IMR-90 (cell line): ENCODE measurements around the gene FABP7. TPM values are rescaled to one million over a fixed set of nuclear protein-coding genes. Genes with fewer than 3 reads are reported as not detected.

Source experiments
- ATAC-seq: fragments of 200-7000 bp; cut with Tn5 transposase; 2 replicates; pipeline ENCODE4 v1.9.1; 2020; ENCODE audit warnings: low read depth, mild to moderate bottlenecking, moderate library complexity
- BruUV-seq: library from RNA; stranded (reverse); fragments of 400-500 nt; replicated peaks from 2 replicates; lab custom pipeline; 2021; lab: Mats Ljungman, UMichigan
- CTCF ChIA-PET: fragments of 300-600 bp; formaldehyde crosslinking; extraction: SDS; loops from one replicate; lab custom pipeline; 2021; ENCODE audit warnings: antibody characterized with exemption; lab: Yijun Ruan, JAX
- POLR2A ChIA-PET: fragments of 300-600 bp; sonication (Branson Sonifier 250); formaldehyde crosslinking; loops from one replicate; lab custom pipeline; 2022; ENCODE audit warnings: antibody characterized with exemption; ENCODE audit not compliant: unreplicated experiment; lab: Charles Lee
- DNase-seq: peaks from one replicate; pipeline ENCODE4 v3.0.0; 2013
- H2AFZ ChIP-seq: replicated peaks from 2 replicates; pipeline ENCODE3; 2013; ENCODE audit warnings: low read length, mild to moderate bottlenecking; ENCODE audit not compliant: poor library complexity
- H2AK5ac ChIP-seq: 2 replicates; pipeline ENCODE4 v1.6.1; 2013; ENCODE audit warnings: low read depth, low read length, inconsistent platforms
- H2AK9ac ChIP-seq: replicated peaks from 2 replicates; pipeline ENCODE3; 2013; ENCODE audit warnings: mild to moderate bottlenecking, low read depth, low read length, moderate library complexity; ENCODE audit not compliant: poor library complexity
- H2BK120ac ChIP-seq: 2 replicates; pipeline ENCODE4 v1.6.1; 2013; ENCODE audit warnings: low read depth, low read length, inconsistent platforms
- H2BK15ac ChIP-seq: 3 replicates; pipeline ENCODE4 v1.6.1; 2013; ENCODE audit warnings: low read depth, low read length, inconsistent platforms
- H2BK20ac ChIP-seq: 2 replicates; pipeline ENCODE4 v1.6.1; 2013; ENCODE audit warnings: low read depth, mild to moderate bottlenecking, inconsistent platforms, low read length, moderate library complexity
- H2BK5ac ChIP-seq: 2 replicates; pipeline ENCODE4 v1.6.1; 2013; ENCODE audit warnings: mild to moderate bottlenecking, low read depth, low read length, inconsistent platforms; ENCODE audit not compliant: poor library complexity, severe bottlenecking
- H3K14ac ChIP-seq: replicated peaks from 2 replicates; pipeline ENCODE4 v1.6.1; 2013; ENCODE audit warnings: low read depth, low read length, inconsistent platforms
- H3K18ac ChIP-seq: 2 replicates; pipeline ENCODE4 v1.6.1; 2013; ENCODE audit warnings: low read depth, low read length, control low read depth
- H3K23ac ChIP-seq: 2 replicates; pipeline ENCODE4 v1.6.1; 2013; ENCODE audit warnings: low read depth, low read length, inconsistent platforms
- H3K27ac ChIP-seq: 2 replicates; pipeline ENCODE4 v1.5.1; 2013; ENCODE audit warnings: mild to moderate bottlenecking, control low read depth, low read length; ENCODE audit not compliant: insufficient read depth
- H3K27me3 ChIP-seq: 2 replicates; pipeline ENCODE4 v1.6.1; 2013; ENCODE audit warnings: low read length; ENCODE audit not compliant: control insufficient read depth, insufficient read depth
- H3K36me3 ChIP-seq: 2 replicates; pipeline ENCODE4 v1.6.1; 2013; ENCODE audit warnings: low read length, mixed read lengths; ENCODE audit not compliant: control insufficient read depth, insufficient read depth
- H3K4ac ChIP-seq: 2 replicates; pipeline ENCODE4 v1.6.1; 2013; ENCODE audit warnings: low read depth, low read length, inconsistent platforms
- H3K4me1 ChIP-seq: 2 replicates; pipeline ENCODE4 v1.6.1; 2013; ENCODE audit warnings: low read length, mixed read lengths; ENCODE audit not compliant: control insufficient read depth, insufficient read depth
- H3K4me2 ChIP-seq: 2 replicates; pipeline ENCODE4 v1.6.1; 2013; ENCODE audit warnings: low read depth, mild to moderate bottlenecking, control low read depth, low read length, moderate library complexity
- H3K4me3 ChIP-seq: 2 replicates; pipeline ENCODE4 v1.5.1; 2013; ENCODE audit warnings: low read depth, mild to moderate bottlenecking, control low read depth, low read length, moderate library complexity; ENCODE audit not compliant: insufficient read depth
- H3K56ac ChIP-seq: 2 replicates; pipeline ENCODE4 v1.6.1; 2013; ENCODE audit warnings: low read length, inconsistent platforms; ENCODE audit not compliant: insufficient read depth; ENCODE audit errors: extremely low read depth
- H3K79me1 ChIP-seq, 2 experiments: 2 replicates each; pipeline ENCODE4 v1.6.1; 2013; ENCODE audit warnings: low read length in 2 of 2, inconsistent platforms in 1 of 2, low read depth in 1 of 2
- H3K9ac ChIP-seq: 2 replicates; pipeline ENCODE4 v1.6.1; 2013; ENCODE audit warnings: low read depth, low read length, control low read depth
- H3K9me1 ChIP-seq: 2 replicates; pipeline ENCODE4 v1.6.1; 2013; ENCODE audit warnings: low read length, inconsistent platforms; ENCODE audit not compliant: insufficient read depth
- H3K9me3 ChIP-seq: 2 replicates; pipeline ENCODE4 v1.6.1; 2013; ENCODE audit warnings: low read length; ENCODE audit not compliant: control insufficient read depth, insufficient read depth
- H4K20me1 ChIP-seq: 2 replicates; pipeline ENCODE4 v1.6.1; 2013; ENCODE audit warnings: low read length, inconsistent platforms; ENCODE audit not compliant: insufficient read depth
- H4K5ac ChIP-seq: 2 replicates; pipeline ENCODE4 v1.6.1; 2013; ENCODE audit warnings: mild to moderate bottlenecking, low read depth, low read length, control low read depth
- H4K8ac ChIP-seq, 2 experiments: 2 replicates each; pipeline ENCODE4 v1.6.1; 2013; ENCODE audit warnings: low read depth in 2 of 2, low read length in 2 of 2, control low read depth in 1 of 2, inconsistent platforms in 1 of 2
- H4K91ac ChIP-seq: 2 replicates; pipeline ENCODE4 v1.6.1; 2013; ENCODE audit warnings: low read depth, low read length, inconsistent platforms; ENCODE audit not compliant: insufficient read depth
- CEBPB ChIP-seq: IDR thresholded peaks from 2 replicates; pipeline ENCODE4 v1.6.1; 2012; ENCODE audit warnings: low read depth, low read length, improper control_type of control experiment
- CHD1 ChIP-seq: IDR thresholded peaks from 2 replicates; pipeline ENCODE4 v1.6.1; 2012; ENCODE audit warnings: low read depth, low read length, improper control_type of control experiment
- FOS ChIP-seq: fragments of 150-350 bp; IDR thresholded peaks from 2 replicates; pipeline ENCODE4 v1.6.1; 2016; ENCODE audit warnings: low read depth, low read length
- MAFK ChIP-seq: IDR thresholded peaks from 2 replicates; pipeline ENCODE4 v1.6.1; 2012; ENCODE audit warnings: low read depth, low read length, improper control_type of control experiment
- MXI1 ChIP-seq: IDR thresholded peaks from 2 replicates; pipeline ENCODE4 v1.6.1; 2012; ENCODE audit warnings: low read depth, mild to moderate bottlenecking, low read length, moderate library complexity, borderline replicate concordance
- NFE2L2 ChIP-seq: fragments of 150-350 bp; IDR thresholded peaks from 2 replicates; pipeline ENCODE4 v1.6.1; 2016; ENCODE audit warnings: low read depth, mild to moderate bottlenecking, low read length
- POLR2A ChIP-seq: IDR thresholded peaks from 2 replicates; pipeline ENCODE4 v1.6.1; 2012; ENCODE audit warnings: mild to moderate bottlenecking, low read depth, low read length
- RAD21 ChIP-seq: IDR thresholded peaks from 2 replicates; pipeline ENCODE4 v1.6.1; 2012; ENCODE audit warnings: low read length, improper control_type of control experiment
- RCOR1 ChIP-seq: IDR thresholded peaks from 2 replicates; pipeline ENCODE4 v1.6.1; 2012; ENCODE audit warnings: mild to moderate bottlenecking, low read length, improper control_type of control experiment; ENCODE audit not compliant: insufficient replicate concordance
- RFX5 ChIP-seq: IDR thresholded peaks from 2 replicates; pipeline ENCODE4 v1.8.0; 2012; ENCODE audit warnings: low read depth, mild to moderate bottlenecking, low read length, moderate library complexity
- SMC3 ChIP-seq: fragments of 150-350 bp; IDR thresholded peaks from 2 replicates; pipeline ENCODE4 v1.6.1; 2016; ENCODE audit warnings: low read depth, mild to moderate bottlenecking, antibody characterized with exemption, low read length, moderate library complexity
- WGBS, 2 experiments: methylation state at CpG; one replicate each; pipeline versions ENCODE4 v1.1.5 to v1.1.7; 2013; ENCODE audit warnings: missing lambda C conversion rate in 2 of 2; ENCODE audit not compliant: insufficient read length in 1 of 2; ENCODE audit errors: extremely low coverage in 2 of 2; 5-methylcytosine and 5-hydroxymethylcytosine counted together
- dilution Hi-C: fragments of 300-500 bp; cut with HindIII; formaldehyde crosslinking; loops from one replicate; pipeline ENCODE4 v1.14.3; 2018; ENCODE audit warnings: low sequenced_read_pairs; ENCODE audit not compliant: unreplicated experiment
- in situ Hi-C: fragments of 300-500 bp; cut with MboI; formaldehyde crosslinking; loops from 3 replicates; pipeline ENCODE4 v1.14.3; 2019; ENCODE audit warnings: low sequenced_read_pairs, inconsistent platforms, mixed read lengths
- intact Hi-C: fragments of 100-400 bp; cut with micrococcal nuclease; formaldehyde crosslinking; loops from 2 replicates; pipeline ENCODE4 v1.10.0; 2022
- polyA plus RNA-seq, 3 experiments: library from polyadenylated mRNA; depleted of rRNA; stranded (reverse); fragments of >200 nt; gene quantifications; 2 replicates each; pipeline ENCODE4 v1.2.3, GENCODE V29; 2012; ENCODE audit warnings: low replicate concordance in 1 of 3
- total RNA-seq: library from RNA; depleted of rRNA; stranded (reverse); fragments of >200 nt; gene quantifications from 2 replicates; pipeline ENCODE4 v1.2.3, GENCODE V29; 2012

FABP7 gene
- total and polyA plus RNA-seq, 2 of the 4 experiments (the other 2 are of a cell fraction), result not detected

DNA sequence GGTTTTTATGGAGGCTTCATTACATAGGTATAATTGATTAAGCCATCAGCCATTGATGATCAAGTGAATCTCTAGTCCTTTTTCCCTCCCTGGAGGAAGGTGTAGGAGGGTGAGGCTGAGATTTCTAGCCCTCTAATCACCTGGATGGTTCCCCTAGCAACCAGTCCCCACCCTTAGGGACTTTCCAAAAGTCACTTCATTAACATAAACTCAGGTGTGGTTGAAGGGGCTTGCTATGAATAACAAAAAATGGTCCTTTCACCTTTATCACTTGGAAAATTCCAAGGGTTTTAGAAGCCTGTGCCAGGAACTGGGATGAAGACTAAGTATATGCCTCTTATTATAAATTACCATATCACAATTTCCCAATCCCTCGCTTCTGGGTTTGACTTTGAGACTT is 49.9 kb downstream of the FABP7 start:
- H4K8ac ChIP-seq, result no peak overlapping the region
- CTCF ChIA-PET, result no interaction called here
- in situ Hi-C loops, result no loop called here

More for the DNA sequence above, 49.9 kb downstream of the FABP7 start:
- no peaks in the 10 kb centered on the region for H4K20me1 ChIP-seq
- POLR2A ChIA-PET, result no interaction called here
- no peak overlapping the region for H3K4me3 ChIP-seq
- no peak overlapping the region for H3K56ac ChIP-seq
- H3K4me1 ChIP-seq, result peaks cover 2% of the 10 kb centered on the region; the same call in 1 of the 2 replicates
- no CpG with 5 or more reads among the region's 1 CpG for WGBS, 2 experiments
- no peak overlapping the region for H2BK15ac ChIP-seq
- intact Hi-C loops (no loop called here), dilution Hi-C loops (no loop called here)
- H4K91ac ChIP-seq, result no peak overlapping the region
- H3K9ac ChIP-seq, result no peak overlapping the region
- H3K27ac ChIP-seq, result no peak overlapping the region
- DNase-seq (no peak), ATAC-seq (no peak)
- H3K18ac ChIP-seq, result no peak overlapping the region
- no peak overlapping the region for H2BK20ac ChIP-seq
- BruUV-seq, result no TSS peak
- H2AK9ac ChIP-seq, result no peak overlapping the region
- no peaks in the 10 kb centered on the region for H3K79me1 ChIP-seq
- H4K5ac ChIP-seq, result no peak overlapping the region
- no peak overlapping the region for H2AFZ ChIP-seq
- peaks cover 6% of the 10 kb centered on the region for H3K27me3 ChIP-seq
- TF ChIP-seq MXI1, result no peak
- TF ChIP-seq CEBPB, result no peak
- TF ChIP-seq CHD1, result no peak
- TF ChIP-seq FOS, result no peak
- TF ChIP-seq RFX5, result no peak
- no peak for TF ChIP-seq NFE2L2
- TF ChIP-seq MAFK, result no peak
- TF ChIP-seq POLR2A, result no peak
- TF ChIP-seq RAD21, result no peak
- no peak for TF ChIP-seq SMC3
- TF ChIP-seq RCOR1, result no peak
- no peak overlapping the region for H3K4ac ChIP-seq
- H3K9me1 ChIP-seq, result no peaks in the 10 kb centered on the region
- H3K9me3 ChIP-seq, result no peaks in the 10 kb centered on the region
- H2AK5ac ChIP-seq, result no peak overlapping the region
- H2BK5ac ChIP-seq, result no peak overlapping the region
- no peak overlapping the region for H2BK120ac ChIP-seq
- H3K36me3 ChIP-seq, result no peaks in the 10 kb centered on the region
- H3K4me2 ChIP-seq, result no peak overlapping the region
- no peak overlapping the region for H3K14ac ChIP-seq
- no peak overlapping the region for H3K23ac ChIP-seq
